NB4 (cell line): ENCODE measurements around the gene RASSF7.

Source experiments
- DNase-seq: peaks from one replicate; pipeline ENCODE4 v3.0.0; 2010; ENCODE audit warnings: low read depth
- H3K4me3 ChIP-seq: one replicate; pipeline ENCODE4 v1.5.1; 2011; ENCODE audit warnings: mild to moderate bottlenecking, low read depth, low read length, moderate library complexity
- CTCF ChIP-seq: IDR thresholded peaks from one replicate; pipeline ENCODE4 v1.5.1; 2012; ENCODE audit warnings: low read depth, low read length
- MAX ChIP-seq: IDR thresholded peaks from 2 replicates; pipeline ENCODE4 v1.6.1; 2011; ENCODE audit warnings: low read depth, low read length
- MYC ChIP-seq: IDR thresholded peaks from 2 replicates; pipeline ENCODE4 v1.6.1; 2011; ENCODE audit warnings: low read depth, low read length
- POLR2A ChIP-seq: IDR thresholded peaks from 2 replicates; pipeline ENCODE4 v1.6.1; 2011; ENCODE audit warnings: mild to moderate bottlenecking; ENCODE audit not compliant: insufficient read length; ENCODE audit errors: extremely low read depth

The RASSF7 gene

GRCh38 chr11:537622-538430 lies 22.9 kb upstream of the RASSF7 start:
- TF ChIP-seq POLR2A: no peak
- no peak for TF ChIP-seq MYC
- TF ChIP-seq CTCF: no peak
- no peak for TF ChIP-seq MAX
- no peak for DNase-seq
- H3K4me3 ChIP-seq: peak overlapping the region; percentile 50

GRCh38 chr11:538431-539051 lies 22.2 kb upstream of the RASSF7 start:
- TF ChIP-seq CTCF (no peak), MAX (no peak), POLR2A (no peak), MYC (no peak)
- no peak for DNase-seq
- no peak overlapping the region for H3K4me3 ChIP-seq

GRCh38 chr11:539971-540481 lies 20.7 kb upstream of the RASSF7 start:
- no peak for DNase-seq
- no peak for TF ChIP-seq MAX
- no peak for TF ChIP-seq MYC
- no peak for TF ChIP-seq CTCF
- TF ChIP-seq POLR2A: no peak
- H3K4me3 ChIP-seq: no peak overlapping the region

GRCh38 chr11:540583-541432 lies 20.0 kb upstream of the RASSF7 start:
- no peak overlapping the region for H3K4me3 ChIP-seq
- DNase-seq: no peak
- TF ChIP-seq CTCF: no peak
- TF ChIP-seq MAX: no peak
- no peak for TF ChIP-seq MYC
- TF ChIP-seq POLR2A: no peak

GRCh38 chr11:541433-541885 lies 19.3 kb upstream of the RASSF7 start:
- no peak for DNase-seq
- H3K4me3 ChIP-seq: no peak overlapping the region
- TF ChIP-seq MYC (no peak), CTCF (no peak), POLR2A (no peak), MAX (no peak)
